Measurements from ENCODE around the gene SPTB.

DNA sequence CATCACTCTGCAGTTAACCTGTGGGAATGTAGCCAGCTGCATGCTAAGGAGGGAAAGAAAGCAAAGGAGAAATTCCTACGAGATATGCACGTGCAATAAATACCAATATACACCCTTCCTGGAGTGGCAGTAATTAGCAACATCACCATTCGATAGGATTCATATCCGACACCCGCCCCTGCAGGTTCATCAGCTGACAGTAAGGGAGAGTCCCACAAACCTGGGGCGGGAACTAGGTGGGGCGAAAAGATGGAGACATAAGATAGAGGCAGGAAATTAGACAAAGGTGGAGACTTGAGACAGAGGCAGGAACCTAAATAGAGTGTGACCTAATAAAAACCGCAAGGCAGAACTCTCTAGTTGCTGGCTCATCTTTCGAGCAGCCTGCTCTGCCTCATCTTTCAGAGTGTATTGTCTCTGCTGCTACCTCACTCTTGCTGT, 123.9 kb downstream of the SPTB start:
- no peak for TF ChIP-seq CTCF (IDR thresholded peaks at IDR 0.05)
- no peak for TF ChIP-seq POLR2A (IDR thresholded peaks at IDR 0.05)
